BLaER1 treated with 17β-estradiol and CSF1 and Interleukin-3, amounts not matched to agents 10 nM and 100 nM (cell line): Measurements from ENCODE around the gene CFAP20DC.

Experiments used
- H3K27ac ChIP-seq, 11 experiments: shearing (Covaris generic); formaldehyde crosslinking; 2 replicates each; pipeline ENCODE4 v1.8.1; 2022
- H3K27me3 ChIP-seq, 11 experiments: shearing (Covaris generic); formaldehyde crosslinking; 2 replicates each; pipeline ENCODE4 v1.8.1; 2022
- H3K36me3 ChIP-seq, 11 experiments: shearing (Covaris generic); formaldehyde crosslinking; 2 replicates each; pipeline ENCODE4 v1.8.1; 2022
- H3K4me1 ChIP-seq, 10 experiments: shearing (Covaris generic); formaldehyde crosslinking; 2 replicates each; pipeline ENCODE4 v1.8.1; 2022
- H3K4me2 ChIP-seq, 11 experiments: shearing (Covaris generic); formaldehyde crosslinking; 2 replicates each; pipeline ENCODE4 v1.8.1; 2022
- H3K4me3 ChIP-seq, 10 experiments: shearing (Covaris generic); formaldehyde crosslinking; 2 replicates each; pipeline ENCODE4 v1.8.1; 2022
- H3K9ac ChIP-seq, 11 experiments: shearing (Covaris generic); formaldehyde crosslinking; 2 replicates each; pipeline ENCODE4 v1.8.1; 2022
- H3K9me3 ChIP-seq, 11 experiments: shearing (Covaris generic); formaldehyde crosslinking; replicated peaks in 1 of 11; 2 replicates each; pipeline ENCODE4 v1.8.1; 2022
- H4K20me1 ChIP-seq, 11 experiments: shearing (Covaris generic); formaldehyde crosslinking; 2 replicates each; pipeline ENCODE4 v1.8.1; 2022
- Cebpa-rat ChIP-seq, 11 experiments: shearing (Covaris generic); IDR thresholded peaks; 2 replicates each; pipeline ENCODE4 v1.8.1; 2022

The CFAP20DC gene

GRCh38 chr3:58755150-58755549, 294.7 kb downstream of the CFAP20DC start:
- Histone ChIP-seq H3K9me3 (peaks cover 0 to 7% (median 0%) of the 10 kb centered on the region in 11 experiments; a peak in 2 of 22 replicates), H3K27me3 (no peaks in the 10 kb centered on the region), H3K27ac (no peak overlapping the region), H3K4me2 (no peak overlapping the region), H3K4me3 (no peak overlapping the region), H3K9ac (no peak overlapping the region), H4K20me1 (no peaks in the 10 kb centered on the region), H3K4me1 (peaks cover 0 to 26% (median 17%) of the 10 kb centered on the region in 10 experiments; a peak in 18 of 20 replicates), H3K36me3 (peaks cover 0 to 15% (median 0%) of the 10 kb centered on the region in 11 experiments; a peak in 4 of 22 replicates)
- TF ChIP-seq Cebpa-rat (IDR thresholded peaks at IDR 0.05), result no peak

DNA sequence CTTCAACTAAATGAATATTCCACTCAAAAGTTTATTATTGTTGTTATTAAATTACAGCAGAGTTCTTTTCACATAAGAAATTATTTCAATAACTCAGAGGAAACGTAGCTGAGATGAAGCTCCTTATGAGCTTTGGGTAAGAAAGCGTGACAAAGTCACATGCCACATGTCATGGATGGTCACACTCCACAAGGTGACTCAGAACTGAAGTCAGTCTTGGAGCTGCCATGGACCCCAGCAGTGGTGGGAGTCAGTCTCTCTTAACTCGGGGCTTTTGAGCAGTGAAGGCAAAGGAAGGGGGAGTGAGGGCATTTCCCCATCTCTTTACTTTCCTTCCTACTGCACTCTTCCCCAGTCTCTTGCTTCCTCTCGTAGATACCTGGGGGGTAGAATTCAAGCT, 295.8 kb downstream of the CFAP20DC start:
- H3K27me3 ChIP-seq, result no peaks in the 10 kb centered on the region
- H3K9me3 ChIP-seq, result no peaks in the 10 kb centered on the region
- no peaks in the 10 kb centered on the region for H4K20me1 ChIP-seq
- TF ChIP-seq Cebpa-rat (IDR thresholded peaks at IDR 0.05), result no peak
- H3K4me1 ChIP-seq, result peaks cover 0 to 26% (median 17%) of the 10 kb centered on the region in 10 experiments; a peak in 18 of 20 replicates
- peak overlapping the region in 8 of 11 experiments; percentile 1 to 29 (median 14); a peak in 8 of 22 replicates for H3K4me2 ChIP-seq
- H3K9ac ChIP-seq, result no peak overlapping the region
- no peak overlapping the region for H3K27ac ChIP-seq
- H3K4me3 ChIP-seq, result no peak overlapping the region
- peaks cover 0 to 18% (median 0%) of the 10 kb centered on the region in 11 experiments; a peak in 4 of 22 replicates for H3K36me3 ChIP-seq

- Histone ChIP-seq H3K4me1 (peaks cover 0 to 33% (median 22%) of the 10 kb centered on the region in 10 experiments; a peak in 18 of 20 replicates), H3K36me3 (peaks cover 0 to 30% (median 0%) of the 10 kb centered on the region in 11 experiments; a peak in 4 of 22 replicates), H3K4me2 (peak overlapping the region in 10 of 11 experiments; percentile 18 to 41 (median 29); a peak in 17 of 22 replicates), H3K9me3 (no peaks in the 10 kb centered on the region), H3K27me3 (no peaks in the 10 kb centered on the region), H3K4me3 (no peak overlapping the region), H4K20me1 (no peaks in the 10 kb centered on the region), H3K9ac (no peak overlapping the region), H3K27ac (no peak overlapping the region)
- no peak for TF ChIP-seq Cebpa-rat (IDR thresholded peaks at IDR 0.05)
Measured at GRCh38 chr3:58751882-58752567, 297.8 kb downstream of the CFAP20DC start.

DNA sequence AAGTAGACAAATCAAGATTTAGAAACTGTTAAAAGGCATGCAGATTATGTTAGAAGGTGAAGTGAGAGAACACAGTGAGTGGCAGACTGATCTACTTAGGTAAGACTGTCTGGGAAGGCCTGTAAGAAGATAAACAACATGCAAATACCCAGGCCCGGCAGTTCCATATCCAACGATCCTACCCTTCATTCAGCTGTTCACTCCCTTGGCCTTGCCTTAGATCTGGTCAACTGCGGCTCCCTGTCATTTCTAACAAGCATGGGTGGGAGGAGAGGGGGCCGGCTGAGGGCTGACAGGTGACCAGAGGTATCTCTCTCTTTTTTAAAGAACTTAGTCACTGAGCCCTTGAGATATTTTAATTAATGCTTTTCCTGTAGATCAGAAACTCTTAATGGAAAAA, 298.6 kb downstream of the CFAP20DC start:
- no peaks in the 10 kb centered on the region for H3K9me3 ChIP-seq
- H3K4me1 ChIP-seq, result peaks cover 0 to 33% (median 22%) of the 10 kb centered on the region in 10 experiments; a peak in 18 of 20 replicates
- H3K9ac ChIP-seq, result no peak overlapping the region
- H3K4me2 ChIP-seq, result no peak overlapping the region
- no peak overlapping the region for H3K27ac ChIP-seq
- no peaks in the 10 kb centered on the region for H3K27me3 ChIP-seq
- no peak for TF ChIP-seq Cebpa-rat (IDR thresholded peaks at IDR 0.05)
- peaks cover 0 to 34% (median 0%) of the 10 kb centered on the region in 11 experiments; a peak in 4 of 22 replicates for H3K36me3 ChIP-seq
- no peaks in the 10 kb centered on the region for H4K20me1 ChIP-seq
- no peak overlapping the region for H3K4me3 ChIP-seq

DNA sequence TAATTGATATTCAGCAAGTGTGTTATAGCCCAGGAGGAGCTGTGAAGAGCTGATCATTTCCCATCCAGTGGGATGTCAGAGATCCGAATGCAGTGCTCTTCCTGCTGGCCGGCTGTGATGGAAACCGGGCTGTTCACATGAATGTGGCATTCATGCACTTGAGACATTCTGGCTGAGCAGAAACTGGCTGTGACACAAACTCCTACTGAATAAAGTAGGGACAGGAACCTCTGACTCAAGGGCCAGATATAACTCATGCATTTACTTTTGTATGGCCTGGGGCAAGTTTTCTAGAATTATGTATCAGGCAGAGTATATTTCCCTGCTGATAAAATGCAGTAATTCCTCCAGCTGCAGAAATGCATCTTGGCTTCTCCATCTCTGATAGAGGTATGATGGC, 299.9 kb downstream of the CFAP20DC start:
- H3K4me1 ChIP-seq, result peaks cover 0 to 37% (median 26%) of the 10 kb centered on the region in 10 experiments; a peak in 18 of 20 replicates
- H3K27ac ChIP-seq, result no peak overlapping the region
- H3K4me2 ChIP-seq, result 0 out of 22 replicates have a peak overlapping the region, but pooled peaks of 1 of the 11 experiments have one; percentile 3
- peaks cover 0 to 34% (median 0%) of the 10 kb centered on the region in 11 experiments; a peak in 4 of 22 replicates for H3K36me3 ChIP-seq
- TF ChIP-seq Cebpa-rat (IDR thresholded peaks at IDR 0.05), result no peak
- H4K20me1 ChIP-seq, result no peaks in the 10 kb centered on the region
- H3K27me3 ChIP-seq, result no peaks in the 10 kb centered on the region
- H3K9me3 ChIP-seq, result no peaks in the 10 kb centered on the region
- H3K9ac ChIP-seq, result no peak overlapping the region
- H3K4me3 ChIP-seq, result no peak overlapping the region

- peaks cover 0 to 11% (median 0%) of the 10 kb centered on the region in 11 experiments; a peak in 6 of 22 replicates for H3K9me3 ChIP-seq
Measured at GRCh38 chr3:58748024-58748423, 301.8 kb downstream of the CFAP20DC start.

DNA sequence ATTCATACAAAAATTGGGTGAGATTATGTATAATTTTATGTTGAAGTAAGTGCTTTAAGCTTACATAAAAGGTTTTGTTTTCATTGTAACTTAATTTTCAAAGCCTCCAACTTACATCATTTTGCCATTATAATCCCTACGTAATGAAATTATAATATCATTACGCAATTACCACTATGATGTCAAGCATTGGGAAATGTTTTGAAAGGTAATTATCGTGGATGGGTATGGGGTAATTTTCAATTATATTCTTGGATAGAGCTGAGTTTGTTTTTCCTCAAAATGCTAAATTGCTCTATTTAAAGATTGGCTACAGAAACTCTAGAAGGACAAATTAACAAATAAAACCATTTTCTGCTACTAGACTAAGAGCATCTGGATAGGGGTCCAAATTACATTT, 303.1 kb downstream of the CFAP20DC start:
- peaks cover 0 to 22% (median 7%) of the 10 kb centered on the region in 11 experiments; a peak in 11 of 22 replicates for H3K9me3 ChIP-seq
- H3K9ac ChIP-seq, result no peak overlapping the region
- no peaks in the 10 kb centered on the region for H3K27me3 ChIP-seq
- no peak overlapping the region for H3K4me2 ChIP-seq
- H3K4me3 ChIP-seq, result no peak overlapping the region
- peak in 2 of 11 experiments; percentile 13 to 59; a peak in 1 of 22 replicates for TF ChIP-seq Cebpa-rat (IDR thresholded peaks at IDR 0.05)
- no peaks in the 10 kb centered on the region for H4K20me1 ChIP-seq
- peaks cover 0 to 46% (median 0%) of the 10 kb centered on the region in 11 experiments; a peak in 7 of 22 replicates for H3K36me3 ChIP-seq
- peaks cover 0 to 25% (median 14%) of the 10 kb centered on the region in 10 experiments; a peak in 17 of 20 replicates for H3K4me1 ChIP-seq
- no peak overlapping the region for H3K27ac ChIP-seq

More at GRCh38 chr3:58748024-58748423, 301.8 kb downstream of the CFAP20DC start:
- H3K4me1 ChIP-seq, result peaks cover 0 to 35% (median 23%) of the 10 kb centered on the region in 10 experiments; a peak in 18 of 20 replicates
- peaks cover 0 to 39% (median 0%) of the 10 kb centered on the region in 11 experiments; a peak in 5 of 22 replicates for H3K36me3 ChIP-seq
- no peak for TF ChIP-seq Cebpa-rat (IDR thresholded peaks at IDR 0.05)
- peak overlapping the region in 4 of 11 experiments; percentile 4 to 40 (median 18); a peak in 3 of 22 replicates for H3K4me2 ChIP-seq
- H3K4me3 ChIP-seq, result no peak overlapping the region
- no peak overlapping the region for H3K27ac ChIP-seq
- no peak overlapping the region for H3K9ac ChIP-seq
- no peaks in the 10 kb centered on the region for H4K20me1 ChIP-seq
- H3K27me3 ChIP-seq, result no peaks in the 10 kb centered on the region

GRCh38 chr3:58743296-58743695, 306.5 kb downstream of the CFAP20DC start:
- H3K27ac ChIP-seq, result no peak overlapping the region
- no peak overlapping the region for H3K9ac ChIP-seq
- no peak overlapping the region for H3K4me3 ChIP-seq
- peaks cover 0 to 49% (median 0%) of the 10 kb centered on the region in 11 experiments; a peak in 8 of 22 replicates for H3K36me3 ChIP-seq
- H3K4me2 ChIP-seq, result no peak overlapping the region
- H3K4me1 ChIP-seq, result peaks cover 0 to 23% (median 11%) of the 10 kb centered on the region in 10 experiments; a peak in 12 of 20 replicates
- H3K27me3 ChIP-seq, result no peaks in the 10 kb centered on the region
- no peak for TF ChIP-seq Cebpa-rat (IDR thresholded peaks at IDR 0.05)
- no peaks in the 10 kb centered on the region for H4K20me1 ChIP-seq
- peaks cover 0 to 36% (median 12%) of the 10 kb centered on the region in 11 experiments; a peak in 12 of 22 replicates for H3K9me3 ChIP-seq

- Histone ChIP-seq H3K9me3 (peaks cover 0 to 36% (median 12%) of the 10 kb centered on the region in 11 experiments; a peak in 12 of 22 replicates), H3K4me1 (peaks cover 0 to 21% (median 9%) of the 10 kb centered on the region in 10 experiments; a peak in 11 of 20 replicates), H3K4me2 (no peak overlapping the region), H3K27me3 (no peaks in the 10 kb centered on the region), H3K4me3 (no peak overlapping the region), H3K27ac (no peak overlapping the region), H3K36me3 (peaks cover 0 to 44% (median 0%) of the 10 kb centered on the region in 11 experiments; a peak in 8 of 22 replicates), H3K9ac (no peak overlapping the region), H4K20me1 (no peaks in the 10 kb centered on the region)
- TF ChIP-seq Cebpa-rat (IDR thresholded peaks at IDR 0.05), result no peak
Measured at GRCh38 chr3:58742239-58742638, 307.6 kb downstream of the CFAP20DC start.
